Esophagus muscularis mucosa (tissue), 3 donors: Measurements from ENCODE around the gene ABI3BP.

Experiments
- CTCF ChIP-seq, 3 experiments: fragments of 200-600 bp in 2 of 3; fragments of 450-650 bp in 1 of 3; sonication (generic) in 2 of 3; IDR thresholded peaks; one replicate each; pipeline ENCODE4 v1.5.1; 2017 to 2019; ENCODE audit warnings: antibody characterized with exemption in 3 of 3, mild to moderate bottlenecking in 2 of 3, moderate library complexity in 1 of 3
- POLR2AphosphoS5 ChIP-seq, 2 donors: sonication (generic); formaldehyde crosslinking; IDR thresholded peaks; one replicate each; pipeline ENCODE4 v1.6.1; 2017; ENCODE audit warnings: antibody characterized with exemption in 2 of 2

DNA sequence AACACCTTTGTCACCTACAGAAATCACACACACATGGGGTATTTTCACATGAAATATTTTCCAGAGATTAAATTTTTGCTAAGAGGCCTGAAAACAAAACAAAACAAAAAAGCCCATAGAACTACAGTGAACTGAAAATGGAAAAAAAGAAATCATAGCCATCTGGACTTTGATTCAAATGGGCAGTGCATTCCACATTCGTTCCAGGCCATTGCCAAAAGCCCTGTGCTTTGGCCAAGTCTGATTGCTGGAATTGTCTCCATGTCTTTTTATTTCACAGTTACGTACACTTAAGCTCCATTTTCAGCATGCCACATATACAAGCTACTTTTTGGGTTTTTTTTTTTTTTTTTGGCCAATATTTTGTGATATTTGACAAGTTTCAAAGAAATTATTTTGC lies 236.8 kb downstream of the ABI3BP start:
- TF ChIP-seq CTCF (IDR thresholded peaks at IDR 0.05) (no peak), POLR2AphosphoS5 (IDR thresholded peaks at IDR 0.05) (no peak)
